ENCODE results near the gene ENOX1.

Gene ENOX1

GRCh38 chr13:43431841-43432240 is 354.9 kb downstream of the ENOX1 start:
- TF ChIP-seq CTCF (conservative IDR thresholded peaks at IDR 0.05; ENCODE audit: control insufficient read depth, insufficient read depth, low read depth, low read length), result no peak
- DNase-seq (ENCODE audit: low read depth), result no peak
- H3K4me3 ChIP-seq (ENCODE audit: control insufficient read depth, low read depth, low read length), result no peak overlapping the region

GRCh38 chr13:43431290-43431716 is 355.5 kb downstream of the ENOX1 start:
- no peak overlapping the region for H3K4me3 ChIP-seq (ENCODE audit: control insufficient read depth, low read depth, low read length)
- peak; percentile 23 for DNase-seq (ENCODE audit: low read depth)
- no peak for TF ChIP-seq CTCF (conservative IDR thresholded peaks at IDR 0.05; ENCODE audit: control insufficient read depth, insufficient read depth, low read depth, low read length)

GRCh38 chr13:43428545-43429296 is 358.1 kb downstream of the ENOX1 start:
- no peak for TF ChIP-seq CTCF (conservative IDR thresholded peaks at IDR 0.05; ENCODE audit: control insufficient read depth, insufficient read depth, low read depth, low read length)

GRCh38 chr13:43426355-43426754 is 360.4 kb downstream of the ENOX1 start:
- TF ChIP-seq CTCF (conservative IDR thresholded peaks at IDR 0.05; ENCODE audit: control insufficient read depth, insufficient read depth, low read depth, low read length), result no peak
- no peak for DNase-seq (ENCODE audit: low read depth)

More at GRCh38 chr13:43428545-43429296, 358.1 kb downstream of the ENOX1 start:
- no peak for DNase-seq (ENCODE audit: low read depth)
- no peak overlapping the region for H3K4me3 ChIP-seq (ENCODE audit: control insufficient read depth, low read depth, low read length)

GRCh38 chr13:43425234-43425633 is 361.5 kb downstream of the ENOX1 start:
- H3K4me3 ChIP-seq (ENCODE audit: control insufficient read depth, low read depth, low read length), result no peak overlapping the region
- no peak for TF ChIP-seq CTCF (conservative IDR thresholded peaks at IDR 0.05; ENCODE audit: control insufficient read depth, insufficient read depth, low read depth, low read length)
- DNase-seq (ENCODE audit: low read depth), result no peak

More at GRCh38 chr13:43426355-43426754, 360.4 kb downstream of the ENOX1 start:
- H3K4me3 ChIP-seq (ENCODE audit: control insufficient read depth, low read depth, low read length), result no peak overlapping the region

GRCh38 chr13:43424412-43424811 is 362.4 kb downstream of the ENOX1 start:
- no peak for DNase-seq (ENCODE audit: low read depth)
- no peak for TF ChIP-seq CTCF (conservative IDR thresholded peaks at IDR 0.05; ENCODE audit: control insufficient read depth, insufficient read depth, low read depth, low read length)

More at GRCh38 chr13:43424412-43424811, 362.4 kb downstream of the ENOX1 start:
- no peak overlapping the region for H3K4me3 ChIP-seq (ENCODE audit: control insufficient read depth, low read depth, low read length)

Measured in fibroblast of mammary gland (primary cell).